GM12873 (cell line): Measurements from ENCODE around the gene C16orf54.

ENCODE experiments used
- CTCF ChIP-seq: IDR thresholded peaks from 2 replicates; pipeline ENCODE4 v1.5.1; 2012; ENCODE audit warnings: low read depth, mild to moderate bottlenecking, moderate library complexity, low read length, control low read depth; ENCODE audit not compliant: insufficient read depth; ENCODE audit errors: missing control alignments

The C16orf54 gene

GRCh38 chr16:29784901-29785500, 39.2 kb upstream of the C16orf54 start:
- peak; percentile 97 for TF ChIP-seq CTCF

GRCh38 chr16:29784157-29784556, 38.4 kb upstream of the C16orf54 start:
- no peak for TF ChIP-seq CTCF

- TF ChIP-seq CTCF = no peak
Observed at GRCh38 chr16:29779474-29779873, 33.7 kb upstream of the C16orf54 start.

- TF ChIP-seq CTCF = no peak
Observed at GRCh38 chr16:29777576-29778350, 32.0 kb upstream of the C16orf54 start, which contains the start of gene ZG16. Gene ZG16, plus strand, starts transcription at chr16:29778256. Its CDS starts 1,011 bp downstream, at chr16:29779267.

GRCh38 chr16:29775742-29776408, 30.1 kb upstream of the C16orf54 start:
- TF ChIP-seq CTCF = no peak

GRCh38 chr16:29774730-29775129, 28.9 kb upstream of the C16orf54 start:
- TF ChIP-seq CTCF = no peak
